H1 (cell line): ENCODE data around the gene DGKI. TPM values are rescaled to one million over a fixed set of nuclear protein-coding genes. Genes with fewer than 3 reads are reported as not detected.

Source experiments
- CTCF ChIA-PET: fragments of 300-600 bp; sonication (Branson Sonifier 250); formaldehyde crosslinking; loops from one replicate; lab custom pipeline; 2021; ENCODE audit not compliant: partially characterized antibody; lab: Charles Lee
- POLR2A ChIA-PET: fragments of 300-600 bp; sonication (Branson Sonifier 250); formaldehyde crosslinking; loops from one replicate; lab custom pipeline; 2021; ENCODE audit warnings: inconsistent platforms; ENCODE audit not compliant: partially characterized antibody; lab: Charles Lee
- DNase-seq, 2 experiments: peaks; one replicate each; pipeline versions ENCODE4 v3.0.0 to v3.0.0-alpha.2; 2010 to 2022; ENCODE audit warnings: low spot score in 2 of 2, low read depth in 1 of 2, mixed read lengths in 1 of 2
- FAIRE-seq: peaks from 2 replicates; lab custom pipeline; 2011; peaks lifted over from hg19 to GRCh38; lab: Jason Lieb, UNC
- H2AFZ ChIP-seq: 2 replicates; pipeline ENCODE4 v1.8.1; 2012; ENCODE audit warnings: low read length, inconsistent platforms
- H2AK5ac ChIP-seq: 2 replicates; pipeline ENCODE4 v1.6.1; 2013; ENCODE audit warnings: low read depth, low read length
- H2BK120ac ChIP-seq: replicated peaks from 2 replicates; pipeline ENCODE3; 2013; ENCODE audit warnings: low read depth, low read length, inconsistent platforms
- H2BK12ac ChIP-seq: 2 replicates; pipeline ENCODE4 v1.6.1; 2013; ENCODE audit warnings: low read depth, low read length
- H2BK15ac ChIP-seq: 2 replicates; pipeline ENCODE4 v1.6.1; 2013; ENCODE audit warnings: low read length
- H2BK20ac ChIP-seq: 2 replicates; pipeline ENCODE4 v1.6.1; 2013; ENCODE audit warnings: low read length
- H2BK5ac ChIP-seq: 2 replicates; pipeline ENCODE4 v1.6.1; 2013; ENCODE audit warnings: low read depth, low read length
- H3K14ac ChIP-seq: 2 replicates; pipeline ENCODE4 v1.6.1; 2013; ENCODE audit warnings: inconsistent platforms; ENCODE audit not compliant: insufficient read length
- H3K18ac ChIP-seq: 2 replicates; pipeline ENCODE4 v1.6.1; 2013; ENCODE audit warnings: low read length; ENCODE audit errors: extremely low read depth
- H3K23ac ChIP-seq: 2 replicates; pipeline ENCODE4 v1.6.1; 2013; ENCODE audit warnings: inconsistent platforms; ENCODE audit not compliant: insufficient read length
- H3K23me2 ChIP-seq: 2 replicates; pipeline ENCODE4 v1.6.1; 2013; ENCODE audit warnings: low read depth, low read length
- H3K27ac ChIP-seq: 2 replicates; pipeline ENCODE4 v1.6.1; 2011; ENCODE audit warnings: low read depth, low read length, inconsistent platforms
- H3K27me3 ChIP-seq, 4 experiments: replicated peaks in 1 of 4; 1 replicate in 1 of 4; 2 replicates in 3 of 4; pipeline versions ENCODE4 v1.6.1 to v1.8.1; 2011 to 2013; ENCODE audit warnings: low read length in 3 of 4, mild to moderate bottlenecking in 3 of 4, inconsistent platforms in 2 of 4, mixed read lengths in 2 of 4, moderate library complexity in 1 of 4; ENCODE audit not compliant: control insufficient read depth in 3 of 4, insufficient read depth in 3 of 4; ENCODE audit errors: extremely low read depth in 1 of 4
- H3K36me3 ChIP-seq, 4 experiments: 2 replicates each; pipeline versions ENCODE4 v1.6.1 to v1.8.1; 2011 to 2013; ENCODE audit warnings: mild to moderate bottlenecking in 4 of 4, low read length in 3 of 4, moderate library complexity in 2 of 4, control low read depth in 1 of 4, inconsistent platforms in 1 of 4; ENCODE audit not compliant: insufficient read depth in 4 of 4, control insufficient read depth in 2 of 4
- H3K4ac ChIP-seq: replicated peaks from 2 replicates; pipeline ENCODE3; 2013; ENCODE audit warnings: low read length, low read depth, mixed read lengths, inconsistent platforms; ENCODE audit not compliant: insufficient read length
- H3K4me1 ChIP-seq, 4 experiments: replicated peaks in 1 of 4; 1 replicate in 1 of 4; 2 replicates in 3 of 4; pipeline versions ENCODE4 v1.6.1 to v1.8.1; 2011 to 2013; ENCODE audit warnings: low read length in 3 of 4, inconsistent platforms in 2 of 4, mixed read lengths in 1 of 4; ENCODE audit not compliant: insufficient read depth in 4 of 4, control insufficient read depth in 3 of 4
- H3K4me2 ChIP-seq, 2 experiments: 2 replicates each; pipeline versions ENCODE4 v1.6.1 to v1.8.1; 2011 to 2013; ENCODE audit warnings: low read depth in 2 of 2, low read length in 2 of 2, control low read depth in 1 of 2, inconsistent platforms in 1 of 2, mild to moderate bottlenecking in 1 of 2; ENCODE audit not compliant: insufficient read depth in 1 of 2
- H3K4me3 ChIP-seq, 4 experiments: fragments of 200-600, 300-600 bp in 1 of 4; sonication (generic), shearing (Covaris generic), sonication (Bioruptor Twin) in 1 of 4; 2 replicates each; pipeline versions ENCODE4 v1.5.1 to v1.8.1; 2011 to 2016; ENCODE audit warnings: low read length in 4 of 4, low read depth in 3 of 4, control low read depth in 2 of 4, inconsistent platforms in 2 of 4, mild to moderate bottlenecking in 2 of 4, mixed read lengths in 1 of 4, moderate library complexity in 1 of 4; ENCODE audit not compliant: insufficient read depth in 2 of 4; ENCODE audit errors: extremely low read depth in 1 of 4
- H3K56ac ChIP-seq: replicated peaks from 2 replicates; pipeline ENCODE3; 2013; ENCODE audit warnings: low read depth, mild to moderate bottlenecking, mixed read lengths, low read length, inconsistent platforms; ENCODE audit not compliant: insufficient read length
- H3K79me1 ChIP-seq: 2 replicates; pipeline ENCODE4 v1.6.1; 2013; ENCODE audit warnings: low read depth, low read length, control low read depth
- H3K79me2 ChIP-seq, 2 experiments: 2 replicates each; pipeline versions ENCODE4 v1.6.1 to v1.8.1; 2012 to 2013; ENCODE audit warnings: low read length in 2 of 2, mild to moderate bottlenecking in 2 of 2, inconsistent platforms in 1 of 2; ENCODE audit not compliant: insufficient read depth in 2 of 2, control insufficient read depth in 1 of 2
- H3K9ac ChIP-seq, 4 experiments: replicated peaks in 1 of 4; 1 replicate in 1 of 4; 2 replicates in 3 of 4; pipeline versions ENCODE4 v1.6.1 to v1.8.1; 2011 to 2013; ENCODE audit warnings: low read depth in 3 of 4, low read length in 3 of 4, control low read depth in 2 of 4, mild to moderate bottlenecking in 2 of 4, moderate library complexity in 2 of 4, inconsistent platforms in 1 of 4; ENCODE audit errors: extremely low read depth in 1 of 4
- H3K9me3 ChIP-seq, 2 experiments: 2 replicates each; pipeline versions ENCODE4 v1.6.1 to v1.8.1; 2012 to 2013; ENCODE audit warnings: mild to moderate bottlenecking in 2 of 2, moderate library complexity in 2 of 2, control low read depth in 1 of 2, inconsistent platforms in 1 of 2, low read depth in 1 of 2, low read length in 1 of 2, mixed read lengths in 1 of 2; ENCODE audit not compliant: insufficient read depth in 2 of 2
- H4K20me1 ChIP-seq, 2 experiments: replicated peaks in 1 of 2; 2 replicates each; pipeline versions ENCODE3 to v1.8.1; 2011 to 2013; ENCODE audit warnings: inconsistent platforms in 2 of 2, low read length in 2 of 2, mild to moderate bottlenecking in 1 of 2; ENCODE audit not compliant: insufficient read depth in 2 of 2, control insufficient read depth in 1 of 2
- H4K5ac ChIP-seq: 2 replicates; pipeline ENCODE4 v1.6.1; 2013; ENCODE audit warnings: low read length, low read depth, mixed read lengths, inconsistent platforms; ENCODE audit not compliant: insufficient read length
- H4K8ac ChIP-seq: 2 replicates; pipeline ENCODE4 v1.8.0; 2013; ENCODE audit warnings: mild to moderate bottlenecking, moderate library complexity, low read length, inconsistent platforms; ENCODE audit not compliant: insufficient read depth; ENCODE audit errors: extremely low read depth
- H4K91ac ChIP-seq: replicated peaks from 2 replicates; pipeline ENCODE3; 2013; ENCODE audit warnings: low read length, mixed read lengths, inconsistent platforms; ENCODE audit not compliant: insufficient read length
- BACH1 ChIP-seq: IDR thresholded peaks from 2 replicates; pipeline ENCODE4 v1.6.1; 2012; ENCODE audit warnings: low read length, improper control_type of control experiment
- CEBPB ChIP-seq: IDR thresholded peaks from 2 replicates; pipeline ENCODE4 v1.6.1; 2012; ENCODE audit warnings: low read depth, low read length
- CTCF ChIP-seq, 3 experiments: IDR thresholded peaks; 1 replicate in 2 of 3; 2 replicates in 1 of 3; pipeline versions ENCODE4 v1.5.1 to v1.6.1; 2011; ENCODE audit warnings: low read length in 3 of 3, mild to moderate bottlenecking in 3 of 3, inconsistent platforms in 2 of 3, low read depth in 1 of 3, moderate library complexity in 1 of 3; ENCODE audit not compliant: insufficient read depth in 1 of 3; ENCODE audit errors: control extremely low read depth in 1 of 3
- HDAC2 ChIP-seq, 2 experiments: fragments of 300-600 bp in 1 of 2; sonication (generic) in 1 of 2; IDR thresholded peaks; 2 replicates each; pipeline ENCODE4 v1.6.1; 2011 to 2012; ENCODE audit warnings: low read depth in 2 of 2, low read length in 2 of 2, mild to moderate bottlenecking in 2 of 2, moderate library complexity in 2 of 2, borderline replicate concordance in 1 of 2, inconsistent platforms in 1 of 2
- SIRT6 ChIP-seq: IDR thresholded peaks from one replicate; pipeline ENCODE4 v1.7.1; 2012; ENCODE audit warnings: low read length, inconsistent platforms
- SIX5 ChIP-seq: IDR thresholded peaks from 2 replicates; pipeline ENCODE4 v1.6.1; 2011; ENCODE audit warnings: mild to moderate bottlenecking, low read depth, low read length
- TCF12 ChIP-seq: IDR thresholded peaks from 2 replicates; pipeline ENCODE4 v1.6.1; 2011; ENCODE audit warnings: low read depth, mild to moderate bottlenecking, low read length
- WGBS, 2 experiments: shearing (Covaris generic) in 1 of 2; methylation state at CpG; one replicate each; pipeline versions ENCODE4 v1.1.6 to v1.1.7; 2013 to 2015; ENCODE audit warnings: low lambda C conversion rate in 2 of 2, mixed read lengths in 2 of 2, inconsistent platforms in 1 of 2, low coverage in 1 of 2, missing lambda C conversion rate in 1 of 2; ENCODE audit not compliant: insufficient replicate concordance in 2 of 2, insufficient coverage in 1 of 2, insufficient read length in 1 of 2; ENCODE audit errors: extremely low coverage in 1 of 2, missing lambda C conversion rate in 1 of 2; 5-methylcytosine and 5-hydroxymethylcytosine counted together
- polyA plus RNA-seq, 7 experiments: library from polyadenylated mRNA; depleted of rRNA in 3 of 7; stranded (reverse) in 5 of 7; unstranded in 2 of 7; fragments of >200 nt in 5 of 7; fragments of 200-250 nt in 2 of 7; gene quantifications; 1 replicate in 5 of 7; 2 replicates in 1 of 7; 4 replicates in 1 of 7; pipeline versions ENCODE4 v1.2.1 to v1.2.3, GENCODE V29; 2011 to 2013; ENCODE audit warnings: missing spikeins in 2 of 7, mixed read lengths in 2 of 7
- total RNA-seq: library from RNA; stranded (reverse); fragmentation: NEBNext Ultra II Directional; extraction: Animal tissue kit (Norgen Biotek cat#: 25700); gene quantifications from 2 replicates; pipeline ENCODE4 v1.2.1, GENCODE V29; 2021

DGKI gene
- total and polyA plus RNA-seq, 2 of the 8 experiments (the other 6 are each of a cell fraction or from before 2014, with no cell fraction given) = 0.20 to 0.71 TPM

GRCh38 chr7:137443616-137444015 is 403.2 kb downstream of the DGKI start:
- H3K79me1 ChIP-seq = no peaks in the 10 kb centered on the region

More at GRCh38 chr7:137443616-137444015, 403.2 kb downstream of the DGKI start:
- Histone ChIP-seq H3K9ac (no peak overlapping the region), H2BK120ac (no peak overlapping the region), H4K91ac (no peak overlapping the region), H4K8ac (no peak overlapping the region), H3K79me2 (no peaks in the 10 kb centered on the region), H2BK12ac (no peak overlapping the region), H3K14ac (no peak overlapping the region), H3K4me2 (no peak overlapping the region), H2AFZ (no peak overlapping the region), H2BK20ac (no peak overlapping the region)
- CTCF ChIA-PET = interaction anchor here (0.9 kb wide), 1 partner anchor 11 kb away, joined by 4 read pairs; no protein-coding TSS in a partner anchor
- WGBS, 2 experiments = 82% methylated on average over 2 of the region's 2 CpGs; no CpG with 5 or more reads in 1 of the 2 experiments
- no peak for DNase-seq
- TF ChIP-seq BACH1 (no peak), SIX5 (no peak), HDAC2 (IDR thresholded peaks at IDR 0.05; ENCODE audit: borderline replicate concordance in 1 of 2, low read depth in 2 of 2, low read length in 2 of 2) (no peak), CTCF (IDR thresholded peaks at IDR 0.05; ENCODE audit: control extremely low read depth in 1 of 3, insufficient read depth in 1 of 3, low read depth in 1 of 3, low read length in 3 of 3) (no peak), TCF12 (no peak), SIRT6 (no peak), CEBPB (no peak)
- TF ChIP-seq, all 59 proteins: peak for 0
- Histone ChIP-seq H3K23me2 (no peaks in the 10 kb centered on the region), H2BK15ac (no peak overlapping the region), H3K27ac (no peak overlapping the region), H2AK5ac (no peak overlapping the region), H3K9me3 (no peaks in the 10 kb centered on the region), H3K56ac (no peak overlapping the region), H4K5ac (no peak overlapping the region), H2BK5ac (no peak overlapping the region), H3K36me3 (no peaks in the 10 kb centered on the region), H3K4me1 (peaks cover 0 to 4% (median under 1%) of the 10 kb centered on the region in 4 experiments; a peak in 2 of 7 replicates), H3K18ac (no peak overlapping the region), H3K27me3 (no peaks in the 10 kb centered on the region), H4K20me1 (no peaks in the 10 kb centered on the region), H3K23ac (no peak overlapping the region), H3K4ac (no peak overlapping the region), H3K4me3 (no peak overlapping the region)
- no peak for FAIRE-seq
- POLR2A ChIA-PET = no interaction called here
